Lower leg skin (tissue), 3 donors: ENCODE results near the gene KCNB1.

Experiments
- CTCF ChIP-seq, 3 donors: fragments of 450-650 bp; IDR thresholded peaks; one replicate each; pipeline ENCODE4 v1.5.1; 2016; ENCODE audit warnings: antibody characterized with exemption in 3 of 3, mild to moderate bottlenecking in 3 of 3, moderate library complexity in 2 of 3
- POLR2A ChIP-seq, 2 donors: fragments of 450-650 bp; IDR thresholded peaks; one replicate each; pipeline ENCODE4 v1.6.1; 2016 to 2017; ENCODE audit warnings: antibody characterized with exemption in 2 of 2, mild to moderate bottlenecking in 1 of 2, moderate library complexity in 1 of 2

DNA sequence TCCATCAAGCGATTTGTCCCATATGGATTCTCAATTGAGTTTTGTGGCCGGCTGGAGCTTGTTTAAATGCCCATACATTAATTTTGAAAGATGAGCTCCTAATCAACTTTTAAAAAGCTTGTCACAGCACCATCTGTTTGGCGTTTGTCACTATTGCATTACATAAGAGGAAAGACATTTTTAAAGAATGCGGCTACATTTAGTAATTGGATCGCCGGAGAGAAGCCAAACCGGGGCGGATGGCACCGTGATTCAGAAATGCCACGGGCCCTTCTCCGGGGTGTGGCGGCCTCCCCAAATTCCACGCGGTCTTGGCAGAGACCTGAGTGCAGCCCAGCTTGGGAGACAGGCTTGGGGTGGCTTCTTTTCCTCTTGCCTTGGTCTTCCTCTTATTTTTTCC is 136.9 kb downstream of the KCNB1 start:
- no peak for TF ChIP-seq CTCF (IDR thresholded peaks at IDR 0.05)
- TF ChIP-seq POLR2A (IDR thresholded peaks at IDR 0.05), result no peak
